Uterus (tissue), 2 donors: ENCODE measurements around the gene HDAC1.

Experiments used
- CTCF ChIP-seq, 4 experiments: fragments of 200-600 bp in 2 of 4; fragments of 450-650 bp in 2 of 4; sonication (generic) in 2 of 4; IDR thresholded peaks; one replicate each; pipeline ENCODE4 v1.5.1; 2016 to 2019; ENCODE audit warnings: antibody characterized with exemption in 4 of 4, mild to moderate bottlenecking in 2 of 4, moderate library complexity in 1 of 4
- POLR2A ChIP-seq, 2 donors: fragments of 450-650 bp; IDR thresholded peaks; one replicate each; pipeline ENCODE4 v1.6.1; 2016; ENCODE audit warnings: antibody characterized with exemption in 2 of 2, mild to moderate bottlenecking in 1 of 2, moderate library complexity in 1 of 2

- TF ChIP-seq CTCF (IDR thresholded peaks at IDR 0.05) (no peak), POLR2A (IDR thresholded peaks at IDR 0.05) (no peak)
These were observed 6.2 kb upstream of the HDAC1 start for GRCh38 chr1:32285658-32286057.
